Stimulated activated CD4-positive, alpha-beta T cell treated with anti-CD3 and anti-CD28 coated beads, Interleukin-15, amount 100 ng/mL, for 24 hours (primary cell): ENCODE data around the gene SUSD3.
A peak's percentile ranks its signal among the peaks of the same experiment; 100 is the strongest.
"Not testable (repeated sequence)": the region's sequence is repeated elsewhere in the genome, so short reads cannot be mapped to it uniquely, and the experiment has no call there.

ENCODE experiments used
- DNase-seq: peaks from one replicate; pipeline ENCODE4 v3.0.0-alpha.2; 2020

SUSD3 gene

DNA sequence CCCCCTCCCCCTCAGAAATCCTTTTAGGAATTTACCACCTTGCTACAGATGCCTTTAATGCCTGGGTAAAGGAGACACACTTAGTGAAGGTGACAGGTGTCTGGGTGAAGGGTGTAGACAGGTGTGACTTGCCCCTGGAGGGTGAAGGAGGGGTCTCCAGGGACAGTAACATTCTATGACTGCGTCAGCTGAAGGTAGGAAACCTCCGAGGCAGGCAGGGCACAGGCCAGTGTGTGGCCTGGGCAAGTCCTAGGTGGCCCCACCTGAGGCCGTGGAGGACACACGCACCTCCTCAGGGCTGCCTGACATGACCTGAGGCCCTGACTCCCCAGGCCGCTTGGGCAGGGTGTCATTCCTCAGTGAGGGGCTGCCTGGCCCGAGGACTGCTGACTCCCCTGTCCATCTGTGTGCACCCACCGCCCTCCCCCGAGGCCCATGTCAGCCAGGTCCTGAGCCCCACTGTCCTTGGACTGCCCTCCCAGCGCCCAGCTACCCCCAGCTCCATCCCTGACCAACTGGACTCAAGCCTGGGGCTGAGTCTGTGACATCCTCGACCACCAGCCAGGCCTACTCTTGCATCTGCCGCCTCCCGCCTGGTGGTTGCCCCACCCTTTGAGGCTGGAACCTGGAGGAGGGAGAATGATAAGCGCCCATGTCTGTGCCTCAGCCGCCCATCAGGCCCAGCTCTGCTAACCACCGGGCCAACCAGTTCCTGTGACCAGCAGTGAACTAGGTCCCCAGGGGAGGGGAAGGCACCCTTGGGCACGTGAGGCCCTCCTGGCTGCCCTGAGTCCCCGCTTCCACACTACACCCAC, 55.9 kb downstream of the SUSD3 start:
- DNase-seq = no peak

DNA sequence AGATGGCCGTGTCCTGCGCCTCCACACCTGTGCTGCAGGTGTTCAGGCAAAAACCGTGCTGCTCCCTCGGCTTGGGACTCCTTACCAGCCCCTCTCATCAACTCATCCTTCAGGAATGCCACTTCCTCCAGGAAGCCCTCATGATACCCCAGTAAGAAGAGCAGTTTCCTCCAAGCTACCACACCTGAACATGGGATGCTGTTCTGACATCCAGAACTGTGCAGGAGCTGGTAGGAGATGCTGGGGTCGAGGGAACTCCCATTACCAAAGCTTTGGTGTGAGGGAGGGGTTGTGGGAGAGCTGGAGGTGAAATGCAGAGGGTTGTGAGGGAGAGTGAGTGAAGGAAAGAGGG, 56.5 kb downstream of the SUSD3 start:
- no peak for DNase-seq

DNA sequence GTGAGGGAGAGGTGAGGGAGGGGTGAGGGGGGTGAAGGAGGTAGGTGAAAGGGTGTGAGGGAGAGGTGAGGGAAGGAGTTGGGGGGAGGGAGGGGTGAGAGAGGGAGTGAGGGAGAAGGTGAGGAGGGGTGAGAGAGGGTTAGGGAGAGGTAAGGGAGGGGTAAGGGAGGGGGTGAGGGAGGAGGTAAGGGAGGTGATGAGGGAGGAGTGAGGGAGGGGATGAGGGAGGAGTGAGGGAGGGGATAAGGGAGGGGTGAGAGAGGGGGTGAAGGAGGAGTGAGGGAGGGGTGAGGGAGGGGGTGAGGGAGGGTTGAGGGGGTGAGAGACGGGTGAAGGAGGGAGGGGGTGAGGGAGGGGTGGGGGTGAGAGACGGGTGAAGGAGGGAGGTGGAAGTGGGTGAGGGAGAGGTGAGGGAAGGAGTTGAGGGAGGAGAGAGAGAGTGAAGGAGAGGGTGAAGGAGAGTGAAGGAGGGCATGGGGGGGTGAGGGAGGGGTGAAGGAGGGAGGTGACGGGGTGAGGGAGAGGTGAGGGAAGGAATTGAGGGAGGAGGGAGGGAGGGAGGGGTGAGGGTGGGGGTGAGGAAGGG, 57.1 kb downstream of the SUSD3 start:
- DNase-seq = no peak

DNA sequence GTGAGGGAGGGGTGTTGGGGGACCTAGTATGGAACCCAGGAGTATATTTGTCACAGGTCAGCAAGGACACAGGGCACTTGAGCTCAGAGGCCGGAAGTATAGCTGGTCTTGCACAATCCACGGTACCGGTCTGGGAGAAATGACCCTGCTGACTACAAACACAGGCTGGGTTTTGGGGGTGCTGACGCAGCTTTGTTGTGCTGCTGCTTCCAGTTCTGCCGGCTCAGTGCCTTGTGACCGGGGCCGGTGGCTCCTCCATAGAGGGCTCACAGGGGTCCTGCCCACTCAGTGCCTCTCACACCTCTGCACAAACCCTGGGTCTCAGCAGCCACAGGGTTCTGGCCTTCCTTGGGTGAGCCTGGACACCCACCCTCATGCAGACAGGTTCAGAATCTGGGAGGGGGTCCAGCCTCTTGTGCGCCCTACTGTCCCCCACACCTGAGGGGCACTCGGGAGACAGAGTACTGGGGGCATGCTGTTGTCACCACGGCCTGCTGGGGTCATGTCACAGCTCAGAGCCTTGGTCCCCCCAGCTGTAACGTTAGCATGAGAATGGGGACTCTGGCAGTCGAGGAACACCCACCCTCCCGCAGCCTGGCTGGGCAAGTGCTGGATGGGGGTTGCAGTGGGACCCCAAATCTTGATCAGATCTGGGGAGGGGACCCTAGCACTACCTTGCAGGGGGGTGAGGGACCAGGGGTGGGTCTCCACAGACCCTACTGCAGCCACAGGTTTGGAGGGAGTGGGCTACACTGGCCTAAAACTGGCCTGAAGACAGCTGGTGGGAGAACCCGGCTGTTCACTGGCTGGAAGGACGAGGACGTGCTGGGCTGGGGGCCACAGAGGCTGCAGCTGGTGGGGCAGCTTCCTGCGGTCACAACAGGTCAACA, 57.8 kb downstream of the SUSD3 start:
- DNase-seq = no peak

DNA sequence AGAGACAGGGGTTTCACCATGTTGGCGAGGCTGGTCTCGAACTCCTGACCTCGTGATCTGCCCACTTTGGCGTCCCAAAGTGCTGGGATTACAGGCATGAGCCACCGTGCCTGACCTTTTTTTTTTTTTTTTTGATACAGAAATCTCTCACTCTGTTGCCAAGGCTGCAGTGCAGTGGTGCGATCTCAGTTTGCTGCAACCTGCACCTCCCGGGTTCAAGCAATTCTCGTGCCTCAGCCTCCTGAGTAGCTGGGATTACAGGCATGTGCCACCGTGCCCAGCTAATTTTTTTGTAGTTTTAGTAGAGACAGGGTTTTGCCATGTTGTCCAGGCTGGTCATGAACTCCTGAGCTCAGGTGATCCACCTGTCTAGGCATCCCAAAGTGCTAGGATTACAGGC, 59.0 kb downstream of the SUSD3 start:
- DNase-seq = not testable (repeated sequence)

DNA sequence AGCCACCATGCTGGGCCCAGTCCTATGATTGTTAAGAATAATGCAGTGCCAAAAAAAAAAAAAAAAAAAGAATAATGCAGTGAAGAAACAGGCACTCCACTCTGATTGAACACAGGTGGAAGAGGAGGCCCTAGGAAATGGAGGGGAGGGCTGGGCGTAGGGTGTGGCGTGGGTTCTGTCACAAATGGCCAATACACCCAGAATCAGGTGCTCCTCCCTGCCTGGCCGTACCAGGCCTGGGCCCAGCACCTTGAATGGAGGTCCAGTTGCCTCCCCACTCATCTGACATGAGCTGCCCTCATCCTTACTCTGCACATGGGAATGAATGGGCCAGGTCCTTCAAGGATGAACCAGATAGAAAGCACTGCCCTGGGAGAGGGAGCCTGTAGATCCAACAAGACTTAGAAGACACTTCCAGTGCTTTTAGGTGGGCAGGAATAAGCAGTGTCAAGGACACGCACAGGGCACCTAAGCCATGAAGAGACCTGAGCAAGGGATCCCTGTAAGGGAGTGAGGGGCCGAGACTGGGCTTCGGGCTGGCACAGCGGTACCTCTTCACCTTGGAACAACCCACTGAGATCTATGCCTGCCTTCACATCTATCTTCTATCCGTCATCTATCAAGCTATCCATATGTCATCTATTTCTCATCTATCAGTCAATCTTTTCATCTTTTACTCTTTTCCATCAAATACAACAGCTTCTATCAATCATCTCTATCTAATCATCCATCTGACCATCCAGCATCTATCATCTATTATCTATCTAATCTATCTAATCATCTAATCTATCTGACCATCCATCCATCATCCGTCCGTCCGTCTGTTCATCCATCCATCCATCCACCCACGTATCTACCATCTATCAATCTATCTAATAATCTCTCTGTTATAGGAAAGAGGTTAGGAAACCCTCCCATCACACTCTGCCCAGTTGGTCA, 59.7 kb downstream of the SUSD3 start:
- no peak for DNase-seq

DNA sequence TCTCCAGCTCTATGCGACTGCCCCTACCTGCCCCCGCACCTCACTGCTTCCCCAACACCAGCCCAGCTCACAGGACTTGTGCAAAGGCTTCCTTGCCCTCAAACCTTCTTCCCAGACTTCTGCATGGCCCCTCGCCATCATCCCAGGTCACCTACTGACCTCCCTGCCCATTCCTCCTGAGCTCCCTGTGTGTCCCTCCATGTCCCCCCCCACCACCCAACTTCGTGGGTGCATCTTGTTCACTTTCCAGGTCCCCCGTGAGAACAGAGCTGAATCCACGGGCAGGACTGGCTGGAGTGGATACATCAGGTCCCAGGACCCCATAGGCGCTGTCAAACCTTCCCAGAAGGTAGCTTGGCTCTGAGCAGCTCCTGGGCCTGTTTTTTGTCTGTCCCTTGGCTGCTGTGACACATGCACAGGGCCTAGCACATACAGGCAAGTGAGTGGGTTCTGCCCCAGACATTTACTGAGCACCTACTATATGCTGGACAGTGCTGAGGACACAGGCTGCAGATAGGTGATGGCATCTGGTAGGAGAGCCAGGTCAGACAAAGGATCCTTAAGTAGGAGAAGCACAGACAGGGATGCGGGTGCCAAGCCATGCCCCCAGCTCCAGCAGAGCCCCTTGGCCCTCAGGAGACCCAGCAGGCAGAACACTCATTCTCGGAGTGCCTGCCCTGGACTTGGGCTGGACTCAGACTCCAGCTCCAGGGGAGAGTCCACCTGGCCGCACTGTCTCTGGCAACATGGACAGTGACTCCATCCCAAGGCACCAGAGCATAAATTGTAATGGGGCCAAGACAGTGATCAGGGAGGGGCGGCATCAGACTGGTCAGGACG, 60.6 kb downstream of the SUSD3 start:
- no peak for DNase-seq

DNA sequence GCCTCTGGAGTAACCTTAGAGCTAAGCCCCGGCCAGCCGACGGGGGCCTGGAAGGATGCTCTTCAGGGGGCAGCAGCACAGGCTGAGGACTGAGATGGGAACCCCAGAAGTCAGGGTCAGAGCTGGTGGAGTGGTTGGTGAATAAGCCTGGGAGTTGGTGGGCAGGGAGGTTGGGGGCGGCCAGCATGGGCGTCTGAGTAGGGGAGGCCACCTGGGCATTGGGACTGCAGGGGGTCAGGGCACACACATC, 61.1 kb downstream of the SUSD3 start:
- no peak for DNase-seq

DNA sequence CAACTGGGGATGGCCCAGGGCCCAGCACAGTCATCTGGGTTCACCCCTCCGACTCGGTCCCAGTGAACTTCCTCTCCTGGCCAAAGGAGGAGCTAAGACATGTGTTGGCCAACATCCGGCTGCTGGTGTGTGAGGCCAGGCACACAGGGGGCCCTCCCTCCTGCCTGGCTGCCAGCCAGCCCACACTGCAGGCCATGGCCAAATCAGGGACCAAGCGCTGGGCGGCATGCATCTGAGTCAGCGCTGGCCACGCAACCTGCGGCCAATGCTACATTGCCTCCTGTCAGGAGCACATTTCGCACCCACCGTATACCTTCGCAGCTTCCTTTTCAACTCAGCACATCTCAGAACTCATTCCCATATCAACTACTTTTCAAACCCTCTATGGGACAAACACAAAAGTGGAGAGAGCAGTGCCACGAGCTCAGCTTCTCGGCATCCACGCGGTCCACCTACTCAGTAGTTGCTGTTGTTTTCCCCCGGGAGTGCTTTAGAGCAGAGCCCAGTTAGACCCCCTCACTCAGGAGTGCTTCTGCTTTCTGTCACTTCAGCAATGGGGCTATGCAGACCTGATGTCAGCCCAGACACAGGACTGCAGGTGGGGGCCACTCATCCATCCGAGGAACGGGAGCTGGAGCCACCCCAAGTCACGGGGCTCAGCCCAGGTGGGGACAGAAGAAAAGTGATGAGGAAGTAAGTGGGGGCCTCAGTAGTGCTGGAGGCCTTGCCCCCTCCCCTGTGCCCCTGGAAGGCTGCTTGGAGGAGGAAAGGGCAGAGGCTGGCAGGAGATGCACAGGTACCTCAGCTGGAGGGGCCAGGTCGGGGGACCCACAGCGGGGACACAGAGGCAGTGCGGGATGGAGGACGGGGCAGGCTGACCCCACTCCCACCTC, 61.7 kb downstream of the SUSD3 start:
- peak; percentile 46 for DNase-seq

DNA sequence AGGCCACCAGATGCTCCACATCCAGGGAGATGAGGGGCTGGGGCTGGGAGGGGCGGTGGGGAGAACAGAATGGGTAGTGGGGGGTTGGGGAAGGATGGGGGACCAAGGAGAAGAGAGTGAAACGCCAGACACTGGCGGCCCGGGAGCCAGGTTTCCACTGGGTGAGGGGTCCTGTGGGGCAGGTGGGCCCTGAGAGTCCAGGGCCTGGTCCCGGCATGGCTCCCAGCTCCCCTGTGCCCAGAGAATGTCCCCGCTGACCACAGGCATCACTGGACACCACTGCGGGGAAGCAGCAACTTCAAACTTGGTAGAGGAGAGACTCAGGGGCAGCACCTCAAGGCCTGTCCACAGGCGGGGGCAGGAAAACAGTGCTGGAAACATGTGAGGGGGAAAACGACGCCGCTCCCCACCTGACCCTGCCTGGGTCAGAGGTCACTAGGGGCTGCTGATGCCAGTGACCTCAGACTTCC, 62.4 kb downstream of the SUSD3 start:
- no peak for DNase-seq

DNA sequence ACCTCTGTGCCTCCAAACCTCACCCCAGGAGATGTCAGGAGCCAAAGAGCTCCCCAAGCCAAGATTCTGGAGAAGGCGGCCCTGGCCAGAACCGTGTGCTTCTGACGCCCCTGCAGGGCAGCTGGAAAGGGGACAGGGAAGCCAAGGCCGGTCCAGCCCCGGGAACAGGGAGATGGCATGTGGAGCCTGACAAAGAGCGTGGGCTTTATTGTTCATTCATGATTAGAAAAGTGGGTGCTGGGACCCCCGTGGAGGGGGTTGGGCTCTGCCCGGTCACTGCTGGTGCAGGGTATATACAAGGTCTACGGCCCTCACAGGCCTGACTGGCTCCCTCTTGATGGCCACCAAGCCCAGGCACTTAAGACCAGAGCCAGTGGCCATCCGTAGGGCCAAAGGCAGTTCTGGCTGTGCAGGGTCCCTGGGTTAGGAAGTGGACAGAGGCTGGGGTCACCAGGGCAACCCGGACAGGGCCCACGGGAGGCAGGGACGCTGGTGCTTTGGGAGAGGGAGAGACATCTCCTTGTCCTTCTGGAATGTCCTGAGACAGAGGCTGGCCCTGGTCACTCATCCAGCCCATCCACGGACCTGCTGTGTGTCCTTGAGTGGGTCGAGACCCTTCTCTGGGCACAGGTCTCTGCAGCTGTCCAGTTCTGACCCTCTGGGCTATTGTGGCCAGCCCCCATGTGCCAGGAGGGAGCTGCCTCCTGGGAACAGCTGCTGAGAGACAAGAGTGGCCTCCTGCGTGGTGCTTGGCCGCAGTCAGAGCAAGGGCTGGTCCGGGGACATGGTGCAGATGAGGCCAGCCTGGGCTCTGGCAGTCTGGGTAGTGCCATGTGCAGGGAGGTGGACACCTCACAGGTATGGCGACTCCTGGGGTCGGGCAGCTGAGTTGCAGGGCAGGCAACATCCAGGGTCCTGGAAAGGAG, 63.1 kb downstream of the SUSD3 start:
- DNase-seq = no peak

DNA sequence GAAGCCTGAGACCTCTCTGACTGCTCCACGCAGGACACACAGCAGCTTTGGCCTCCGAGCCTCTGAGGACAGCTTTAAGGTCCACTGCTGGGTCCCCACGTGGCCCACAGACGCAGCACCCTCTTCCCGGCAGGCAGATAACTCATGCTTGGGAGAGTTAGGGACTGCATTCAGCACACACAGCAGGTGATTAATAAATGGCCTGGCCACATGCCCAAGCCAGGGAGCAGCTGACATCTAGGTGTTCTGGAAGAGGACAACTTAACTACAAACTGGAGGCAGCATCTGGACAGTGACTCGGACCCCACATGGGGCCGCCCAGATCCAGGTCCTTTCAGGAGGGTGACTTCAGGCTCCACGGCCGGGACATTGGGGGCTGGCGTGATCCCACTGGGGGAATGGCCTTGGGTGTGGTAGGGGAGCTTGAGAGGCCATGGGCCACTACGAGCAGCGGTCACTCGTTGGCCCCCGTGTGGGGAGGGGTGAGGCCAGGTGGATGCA, 64.3 kb downstream of the SUSD3 start:
- DNase-seq = no peak

DNA sequence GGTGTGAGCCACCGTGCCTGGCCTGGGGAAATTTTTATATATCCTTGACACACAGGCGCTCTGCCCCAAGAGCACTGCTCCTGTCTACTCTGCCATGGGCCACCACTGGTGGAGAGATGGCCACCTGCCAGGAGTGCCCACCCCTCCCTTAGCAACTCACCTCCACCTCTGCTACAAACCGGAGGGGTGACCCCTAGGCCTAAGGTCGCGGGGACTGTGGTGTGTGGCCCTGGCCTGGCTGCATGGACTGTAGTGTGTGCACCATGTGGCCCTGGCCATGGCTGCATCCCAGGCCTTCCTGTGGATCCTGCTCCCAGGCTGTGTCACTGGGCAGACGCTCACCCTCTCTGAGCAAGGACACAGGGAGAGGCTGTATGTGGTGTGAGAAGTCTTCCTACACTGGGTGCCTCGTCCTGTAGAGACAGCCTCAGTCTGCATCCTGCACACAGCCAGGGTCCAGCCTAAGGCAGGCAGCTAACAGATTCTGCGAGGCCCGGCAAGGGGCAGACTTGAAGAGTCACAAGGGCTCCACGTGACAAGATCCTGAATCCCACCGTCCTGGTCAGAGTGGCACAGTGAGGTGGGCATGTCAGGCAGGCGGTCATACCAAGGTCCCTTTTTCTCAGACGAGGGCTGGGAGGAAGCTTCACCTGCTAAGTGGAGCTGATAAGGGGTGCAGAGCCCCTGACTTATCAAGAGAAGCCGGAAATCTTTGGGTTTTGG, 65.2 kb downstream of the SUSD3 start:
- DNase-seq = no peak

DNA sequence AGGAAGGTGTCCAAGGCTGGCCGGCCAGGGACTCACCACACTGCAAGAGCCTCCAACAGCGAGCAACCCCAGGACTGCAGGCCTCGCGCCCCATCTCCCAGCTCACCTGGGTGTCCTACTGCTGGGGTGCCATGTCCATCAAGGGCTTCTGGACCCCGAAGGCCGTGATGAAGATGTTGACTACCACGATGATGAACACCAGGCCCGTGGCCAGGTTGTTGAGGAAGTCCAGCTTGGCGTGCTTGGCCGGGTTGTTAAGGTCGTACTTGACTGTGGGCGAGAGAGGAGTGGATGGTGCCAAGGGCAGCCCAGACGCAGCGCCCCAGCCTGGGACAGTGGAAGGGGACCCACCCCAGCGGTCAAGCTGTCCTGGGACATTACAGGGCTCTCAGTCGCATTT, 66.3 kb downstream of the SUSD3 start:
- DNase-seq = no peak

DNA sequence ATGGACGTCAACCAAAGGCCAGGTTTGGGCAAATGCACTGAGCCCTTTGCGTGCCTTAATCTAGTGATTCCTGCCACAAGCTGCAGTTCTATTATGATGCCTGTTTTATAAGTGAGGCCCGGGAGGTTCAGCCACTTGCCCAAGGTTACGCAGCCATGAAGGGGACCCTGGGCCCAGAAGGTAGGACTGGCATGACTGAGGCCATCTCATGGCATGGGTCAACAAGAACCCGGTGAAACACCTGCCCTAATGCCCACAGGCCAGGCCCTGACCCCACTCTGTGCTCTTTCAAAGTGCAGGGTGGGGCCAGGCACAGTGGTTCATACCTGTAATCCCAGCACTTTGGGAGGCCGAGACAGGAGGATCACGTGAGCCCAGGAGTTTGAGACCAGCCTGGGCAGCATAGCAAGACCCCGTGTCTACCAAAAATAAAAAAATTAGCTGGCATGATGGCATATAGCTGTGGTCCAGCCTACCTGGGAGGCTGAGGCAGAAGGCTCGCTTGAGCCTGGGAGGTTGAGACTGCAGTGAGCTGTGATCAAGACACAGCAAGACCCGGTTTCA, 66.9 kb downstream of the SUSD3 start:
- no peak for DNase-seq

DNA sequence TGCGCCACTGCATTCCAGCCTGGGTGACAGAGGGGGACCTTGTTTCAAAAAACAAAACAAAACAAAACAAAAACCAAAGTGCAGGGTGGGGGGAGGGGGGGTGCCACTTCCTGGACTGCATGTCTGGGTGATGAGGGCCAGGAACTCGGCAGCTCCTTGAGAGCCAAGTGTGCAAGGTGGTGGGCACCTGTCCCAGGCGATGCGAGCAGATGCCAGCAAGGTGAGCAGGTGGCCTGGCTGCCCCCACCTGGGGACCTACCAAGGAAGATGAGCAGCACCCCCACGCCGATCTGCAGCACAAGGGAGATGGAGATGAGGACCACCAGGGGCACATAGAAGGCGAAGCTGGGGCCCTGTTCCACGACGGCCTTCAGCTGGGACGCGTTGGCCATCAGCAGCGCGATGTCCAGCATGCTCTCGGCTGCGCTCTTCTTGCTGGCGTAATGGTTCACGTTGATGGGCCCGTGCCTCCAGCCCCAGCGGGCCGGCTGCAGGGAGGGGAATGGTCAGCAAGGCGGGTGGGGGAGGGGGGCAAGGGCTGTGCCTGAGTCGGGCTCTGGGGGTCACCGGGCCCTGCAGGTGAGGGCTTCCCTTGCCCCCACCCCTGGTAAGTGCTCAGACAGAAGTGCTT, 67.8 kb downstream of the SUSD3 start:
- DNase-seq = no peak

DNA sequence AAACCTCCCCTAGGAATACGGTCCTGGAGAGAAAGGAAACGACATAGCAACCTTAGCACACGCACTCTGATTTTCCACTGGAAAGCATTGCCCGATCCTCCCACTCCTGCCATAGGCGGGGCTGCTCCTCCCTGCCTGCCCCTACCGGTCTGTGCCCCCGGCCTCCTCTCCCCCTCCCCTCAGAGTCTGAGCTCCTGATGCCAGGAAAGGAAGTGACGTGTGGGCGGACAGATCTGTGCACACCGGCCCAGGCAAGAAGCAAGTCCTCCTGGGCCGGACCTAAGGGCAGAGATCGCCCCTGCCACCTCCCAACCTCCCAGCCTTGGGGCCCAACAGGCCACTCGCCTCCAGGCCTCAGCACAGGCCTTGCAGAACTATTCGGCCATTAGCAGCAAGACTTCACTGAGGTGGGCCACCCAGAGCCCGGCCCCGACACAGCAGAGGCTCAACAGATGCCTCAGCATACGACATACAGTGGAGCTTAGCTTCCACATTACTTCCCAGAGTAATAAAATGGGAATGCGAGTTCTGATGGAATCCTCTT, 68.4 kb downstream of the SUSD3 start:
- peak; percentile 56 for DNase-seq
